Measurements from ENCODE around the gene MEIOC.
"Not testable (repeated sequence)": the region's sequence is repeated elsewhere in the genome, so short reads cannot be mapped to it uniquely, and the experiment has no call there.

The MEIOC gene

GRCh38 chr17:44655983-44656710 is at the start of gene MEIOC:
Gene MEIOC (plus strand): TSS chr17:44656468. CDS start chr17:44656614, 146 bp downstream.
- DNase-seq: peak; percentile 28

- no peak for DNase-seq
Observed at GRCh38 chr17:44606658-44607057, 49.6 kb upstream of the MEIOC start.

GRCh38 chr17:44607836-44608690 is 48.2 kb upstream of the MEIOC start:
- no peak for DNase-seq

GRCh38 chr17:44608727-44609435 is 47.4 kb upstream of the MEIOC start:
- no peak for DNase-seq

GRCh38 chr17:44610331-44610730 is 45.9 kb upstream of the MEIOC start:
- DNase-seq: no peak

GRCh38 chr17:44610871-44611270 is 45.4 kb upstream of the MEIOC start:
- no peak for DNase-seq

- DNase-seq: no peak
Observed at GRCh38 chr17:44614862-44615261, 41.4 kb upstream of the MEIOC start.

- not testable (repeated sequence) for DNase-seq
Observed at GRCh38 chr17:44618652-44619051, 37.6 kb upstream of the MEIOC start.

- no peak for DNase-seq
Observed at GRCh38 chr17:44623070-44623725, 33.1 kb upstream of the MEIOC start.

- no peak for DNase-seq
Observed at GRCh38 chr17:44627513-44628242, 28.6 kb upstream of the MEIOC start.

- DNase-seq: no peak
Observed at GRCh38 chr17:44628243-44629188, 27.8 kb upstream of the MEIOC start.

- no peak for DNase-seq
Observed at GRCh38 chr17:44629314-44629713, 27.0 kb upstream of the MEIOC start.

- no peak for DNase-seq
Observed at GRCh38 chr17:44630703-44631102, 25.6 kb upstream of the MEIOC start.

- no peak for DNase-seq
Observed at GRCh38 chr17:44633998-44634397, 22.3 kb upstream of the MEIOC start.

- not testable (repeated sequence) for DNase-seq
Observed at GRCh38 chr17:44634401-44634800, 21.9 kb upstream of the MEIOC start.

GRCh38 chr17:44636562-44636961 is 19.7 kb upstream of the MEIOC start:
- DNase-seq: no peak

GRCh38 chr17:44637066-44637465 is 19.2 kb upstream of the MEIOC start:
- no peak for DNase-seq

- DNase-seq: no peak
Observed at GRCh38 chr17:44642834-44643233, 13.4 kb upstream of the MEIOC start.

- no peak for DNase-seq
Observed at GRCh38 chr17:44645341-44645740, 10.9 kb upstream of the MEIOC start.

- no peak for DNase-seq
Observed at GRCh38 chr17:44646280-44646679, 10.0 kb upstream of the MEIOC start.

GRCh38 chr17:44647736-44648135 is 8.5 kb upstream of the MEIOC start:
- no peak for DNase-seq

Measured in NCI-H748 treated with DMSO at 0.1 percent for 48 hours (cell line).